ENCODE results near the gene SLC2A4. TPM values are rescaled to one million over a fixed set of nuclear protein-coding genes. Genes with fewer than 3 reads are reported as not detected.

Gene SLC2A4
- 1 to 10 TPM; 1.2 to 7.7 TPM for total RNA-seq

GRCh38 chr17:7281074-7281952 lies at the start of gene SLC2A4:
Gene SLC2A4 (plus strand): TSS chr17:7281718. CDS start chr17:7281935, 217 bp downstream.
- peak; percentile 78 for DNase-seq (ENCODE audit: low spot score)
- no peak for TF ChIP-seq CTCF (IDR thresholded peaks at IDR 0.05)
- H3K4me3 ChIP-seq = peak within 1 kb of the TSS; percentile 73
- H3K9me3 ChIP-seq = no peaks in the 10 kb centered on the region
- H3K27me3 ChIP-seq (replicated peaks; ENCODE audit: insufficient read depth) = no peaks in the 10 kb centered on the region
- H3K27ac ChIP-seq = peak within 1 kb of the TSS; percentile 82 to 90
- H3K4me1 ChIP-seq (ENCODE audit: control insufficient read depth in 1 of 2, low read depth in 2 of 2) = peaks cover 13 to 26% of the 10 kb centered on the region in 2 donors
- H3K36me3 ChIP-seq = no peaks in the 10 kb centered on the region
- ATAC-seq (ENCODE audit: insufficient number of reproducible peaks, low FRiP score, low read depth) = peak; percentile 84

DNA sequence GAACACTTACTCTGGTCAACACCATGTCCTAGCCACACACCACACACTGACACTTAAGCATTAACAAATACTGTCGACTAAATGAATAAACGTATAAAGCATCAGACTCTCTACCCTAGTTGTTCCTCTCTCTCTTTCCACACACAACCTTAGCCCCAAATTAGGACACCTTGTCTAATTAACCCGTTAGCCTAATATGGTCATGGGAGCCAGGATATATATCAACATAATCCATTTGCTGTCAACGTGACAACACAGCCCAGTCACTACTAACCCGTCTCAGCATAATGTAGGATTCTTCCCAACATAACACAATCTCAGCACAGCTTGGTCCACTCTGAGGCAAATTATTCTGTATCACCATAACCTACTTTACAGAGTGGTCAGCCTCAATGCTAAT lies 49.4 kb upstream of the SLC2A4 start:
- no peaks in the 10 kb centered on the region for H3K9me3 ChIP-seq
- TF ChIP-seq CTCF (IDR thresholded peaks at IDR 0.05) = no peak
- H3K36me3 ChIP-seq = peaks cover 35% of the 10 kb centered on the region
- no peak overlapping the region for H3K4me3 ChIP-seq
- H3K27ac ChIP-seq = no peak overlapping the region
- DNase-seq (ENCODE audit: low spot score) = no peak
- H3K27me3 ChIP-seq (replicated peaks; ENCODE audit: insufficient read depth) = no peaks in the 10 kb centered on the region
- ATAC-seq (ENCODE audit: insufficient number of reproducible peaks, low FRiP score, low read depth) = no peak
- peaks cover 14 to 29% of the 10 kb centered on the region in 2 donors for H3K4me1 ChIP-seq (ENCODE audit: control insufficient read depth in 1 of 2, low read depth in 2 of 2)

DNA sequence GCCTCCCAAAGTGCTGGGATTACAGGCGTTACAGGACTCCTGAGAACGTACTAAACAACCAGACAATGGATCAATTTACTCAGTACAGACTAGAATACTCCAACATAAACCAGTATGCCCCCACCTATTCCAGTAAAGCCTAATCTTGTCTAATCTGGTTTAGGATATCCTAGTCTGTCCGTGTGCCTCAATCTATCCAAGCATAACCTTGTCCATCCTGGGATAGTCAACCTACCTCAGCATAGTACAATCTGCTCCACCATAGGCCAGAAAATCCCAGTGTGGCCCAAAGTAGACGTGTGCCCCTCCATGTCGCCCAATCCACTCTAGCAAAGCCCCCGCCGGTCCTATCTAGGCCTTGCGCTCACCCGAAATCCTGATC lies 47.8 kb upstream of the SLC2A4 start:
- no peaks in the 10 kb centered on the region for H3K9me3 ChIP-seq
- H3K27ac ChIP-seq = peak overlapping the region; percentile 58
- TF ChIP-seq CTCF (IDR thresholded peaks at IDR 0.05) = no peak
- ATAC-seq (ENCODE audit: insufficient number of reproducible peaks, low FRiP score, low read depth) (no peak), DNase-seq (ENCODE audit: low spot score) (no peak)
- peak overlapping the region; percentile 82 for H3K4me3 ChIP-seq
- peaks cover 22% of the 10 kb centered on the region for H3K36me3 ChIP-seq
- H3K27me3 ChIP-seq (replicated peaks; ENCODE audit: insufficient read depth) = no peaks in the 10 kb centered on the region
- H3K4me1 ChIP-seq (ENCODE audit: control insufficient read depth in 1 of 2, low read depth in 2 of 2) = peaks cover 18 to 35% of the 10 kb centered on the region in 2 donors

DNA sequence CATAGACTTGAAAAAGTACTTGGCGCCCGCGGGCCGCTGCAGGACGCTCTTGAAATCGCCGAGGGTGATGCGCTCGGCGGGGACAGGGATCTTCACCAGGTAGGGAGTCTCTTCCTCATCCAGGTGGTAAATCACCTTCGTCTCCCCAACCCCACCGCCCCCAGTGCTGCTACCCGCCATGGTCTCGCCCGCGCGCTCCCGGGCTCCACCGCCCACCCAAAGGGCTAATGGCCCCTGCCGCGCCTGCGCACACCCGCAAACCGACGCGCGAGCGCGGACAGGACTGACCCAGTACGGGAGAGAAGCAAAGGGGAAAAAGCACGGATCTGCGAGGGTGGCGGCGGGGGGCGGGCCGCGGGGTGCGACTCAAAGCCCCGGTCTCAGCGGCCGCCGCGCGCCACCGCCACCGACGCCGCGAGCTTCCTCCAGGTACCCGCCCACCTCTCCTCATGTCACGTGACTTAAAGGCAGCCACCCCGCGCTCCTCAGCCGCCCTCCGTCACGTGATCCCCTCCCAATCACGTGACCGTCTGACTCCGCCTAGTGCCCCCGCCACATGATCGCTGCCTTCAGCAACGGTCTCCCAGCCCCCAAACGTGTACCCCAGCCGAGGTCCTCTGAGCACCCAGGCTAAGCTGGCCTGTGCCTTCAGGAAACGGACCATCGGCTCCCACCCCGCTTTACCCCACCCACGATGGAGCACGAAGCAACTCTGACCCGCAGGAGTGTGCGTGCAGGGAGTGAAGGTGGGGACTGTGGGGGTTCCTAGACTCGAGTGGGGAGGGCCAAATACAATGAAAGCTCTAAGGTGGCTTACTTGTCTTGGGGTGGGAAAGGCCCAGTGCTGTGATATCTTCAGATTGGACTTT lies 47.2 kb upstream of the SLC2A4 start, which contains the start of gene DVL2:
TSS of gene DVL2 (minus strand) at position 435 of the 869 bp plus-strand sequence. CDS start at position 180, 255 bp downstream.
- no peak for TF ChIP-seq CTCF (IDR thresholded peaks at IDR 0.05)
- H3K27me3 ChIP-seq (replicated peaks; ENCODE audit: insufficient read depth) = no peaks in the 10 kb centered on the region
- peaks cover 18 to 35% of the 10 kb centered on the region in 2 donors for H3K4me1 ChIP-seq (ENCODE audit: control insufficient read depth in 1 of 2, low read depth in 2 of 2)
- H3K4me3 ChIP-seq = peak within 1 kb of the TSS; percentile 82
- H3K36me3 ChIP-seq = peaks cover 16% of the 10 kb centered on the region
- DNase-seq (ENCODE audit: low spot score) = peak; percentile 87
- peak; percentile 62 for ATAC-seq (ENCODE audit: insufficient number of reproducible peaks, low FRiP score, low read depth)
- no peaks in the 10 kb centered on the region for H3K9me3 ChIP-seq
- H3K27ac ChIP-seq = peak within 1 kb of the TSS; percentile 58
